Islet of Langerhans (tissue), 1 donor: ENCODE data around the gene MYADML2.

Experiments
- FAIRE-seq: peaks from one replicate; lab custom pipeline; 2011; peaks lifted over from hg19 to GRCh38; lab: Jason Lieb, UNC

MYADML2 gene

GRCh38 chr17:81898029-81898866 is 48.8 kb downstream of the MYADML2 start:
- FAIRE-seq: no peak

GRCh38 chr17:81895400-81895799 is 51.6 kb downstream of the MYADML2 start:
- FAIRE-seq: no peak

GRCh38 chr17:81891303-81891552 is 55.8 kb downstream of the MYADML2 start:
- no peak for FAIRE-seq

GRCh38 chr17:81890447-81891302 is 56.4 kb downstream of the MYADML2 start:
- FAIRE-seq: no peak
